HG02973 (cell line): ENCODE data around the gene COA8.

ENCODE experiments used
- ATAC-seq: cut with Tn5 transposase; IDR thresholded peaks from one replicate; pipeline ENCODE4 v1.9.1; 2021; ENCODE audit warnings: moderate library complexity; ENCODE audit not compliant: unreplicated experiment

COA8 gene

DNA sequence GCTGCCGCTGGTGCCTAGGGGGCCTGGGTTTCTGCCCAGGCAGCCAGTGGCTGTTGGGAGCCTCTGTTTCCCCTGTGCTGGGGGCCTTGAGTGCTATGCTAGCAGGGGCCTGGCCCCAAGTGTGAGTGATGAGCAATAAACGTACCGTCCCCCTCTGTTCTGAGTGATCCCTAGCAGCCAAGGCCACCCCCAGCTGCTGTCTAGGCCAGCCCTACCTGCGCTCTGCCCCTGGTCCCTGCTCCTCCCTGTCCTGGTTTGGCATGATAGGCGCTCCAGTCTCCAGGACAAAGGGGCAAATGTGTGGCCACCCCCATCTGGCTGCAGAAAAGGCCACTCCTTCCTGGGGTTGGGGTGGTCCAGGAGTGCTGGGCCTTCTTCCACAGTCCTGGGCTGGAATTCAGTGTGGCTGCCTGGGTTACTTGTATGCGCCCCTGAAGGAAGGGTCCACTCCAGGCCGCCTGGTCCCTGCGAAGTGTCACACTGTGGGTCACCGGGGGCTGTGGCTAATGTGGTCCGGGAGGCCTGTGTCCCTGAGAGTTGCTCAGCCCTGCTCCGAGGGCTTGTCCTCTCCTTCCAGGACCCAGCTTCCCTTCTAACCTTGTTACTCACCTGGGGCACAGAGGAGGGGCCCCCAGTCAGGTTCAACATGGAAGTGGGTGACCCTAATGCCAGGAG lies 26.7 kb upstream of the COA8 start:
- ATAC-seq: no peak

DNA sequence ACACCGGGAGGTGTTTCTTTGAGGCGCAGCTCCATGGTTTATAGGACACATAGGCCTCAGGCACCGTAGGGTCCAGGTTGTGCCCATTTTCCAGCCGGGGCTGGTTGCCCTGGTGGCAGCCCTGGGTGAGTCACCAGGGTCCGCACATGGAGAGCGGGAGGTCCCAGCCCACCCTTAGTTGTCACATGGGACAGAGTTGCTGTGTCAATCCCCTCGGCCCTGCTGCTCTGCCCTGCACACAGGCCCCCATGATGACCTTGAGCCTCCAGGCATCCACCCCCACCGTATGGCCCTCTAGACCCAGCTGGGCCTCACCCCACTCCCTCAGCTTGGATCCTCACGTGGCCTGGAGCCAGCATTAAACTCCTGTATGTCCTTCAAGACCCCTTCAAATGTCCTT lies 26.1 kb upstream of the COA8 start:
- no peak for ATAC-seq

DNA sequence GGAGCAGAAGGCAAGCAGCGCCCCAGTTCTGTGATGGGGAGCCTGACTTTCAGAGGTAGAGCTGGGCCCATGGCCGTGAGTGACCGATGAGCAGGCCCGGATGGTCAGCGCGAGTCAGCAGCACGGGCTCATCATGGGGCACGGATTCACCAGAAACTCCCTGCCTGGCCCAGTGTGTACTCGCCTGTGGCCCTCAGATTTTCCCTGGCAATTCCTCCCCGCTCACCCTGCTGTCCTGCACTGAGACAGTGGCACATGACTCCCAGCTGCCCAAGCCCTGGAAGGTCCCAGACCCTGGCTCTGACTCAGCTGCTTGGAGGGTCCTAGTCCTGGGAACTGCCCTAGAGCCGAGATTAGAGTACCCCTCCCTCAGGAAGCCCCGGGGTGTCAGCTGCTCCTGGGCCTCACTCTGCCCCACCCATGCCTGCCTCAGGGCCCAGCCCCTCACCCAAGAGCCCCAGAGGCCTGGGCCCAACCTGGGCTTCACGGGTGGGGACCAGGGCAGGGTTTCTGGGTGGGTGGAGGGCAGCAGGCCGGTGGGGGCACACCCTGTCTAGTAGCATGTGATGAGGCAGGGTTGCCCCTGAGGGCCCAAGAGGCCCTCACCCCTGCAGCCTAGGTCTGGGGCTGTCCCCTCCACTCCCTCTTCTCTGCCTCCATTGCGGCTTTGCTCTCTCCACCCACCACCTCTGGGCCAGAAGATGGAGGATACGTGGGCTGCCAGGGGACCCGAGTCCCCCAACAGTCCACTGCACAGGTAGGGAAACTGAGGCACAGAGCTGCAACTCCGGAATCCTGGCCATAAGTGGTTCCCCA lies 25.4 kb upstream of the COA8 start:
- ATAC-seq: no peak

DNA sequence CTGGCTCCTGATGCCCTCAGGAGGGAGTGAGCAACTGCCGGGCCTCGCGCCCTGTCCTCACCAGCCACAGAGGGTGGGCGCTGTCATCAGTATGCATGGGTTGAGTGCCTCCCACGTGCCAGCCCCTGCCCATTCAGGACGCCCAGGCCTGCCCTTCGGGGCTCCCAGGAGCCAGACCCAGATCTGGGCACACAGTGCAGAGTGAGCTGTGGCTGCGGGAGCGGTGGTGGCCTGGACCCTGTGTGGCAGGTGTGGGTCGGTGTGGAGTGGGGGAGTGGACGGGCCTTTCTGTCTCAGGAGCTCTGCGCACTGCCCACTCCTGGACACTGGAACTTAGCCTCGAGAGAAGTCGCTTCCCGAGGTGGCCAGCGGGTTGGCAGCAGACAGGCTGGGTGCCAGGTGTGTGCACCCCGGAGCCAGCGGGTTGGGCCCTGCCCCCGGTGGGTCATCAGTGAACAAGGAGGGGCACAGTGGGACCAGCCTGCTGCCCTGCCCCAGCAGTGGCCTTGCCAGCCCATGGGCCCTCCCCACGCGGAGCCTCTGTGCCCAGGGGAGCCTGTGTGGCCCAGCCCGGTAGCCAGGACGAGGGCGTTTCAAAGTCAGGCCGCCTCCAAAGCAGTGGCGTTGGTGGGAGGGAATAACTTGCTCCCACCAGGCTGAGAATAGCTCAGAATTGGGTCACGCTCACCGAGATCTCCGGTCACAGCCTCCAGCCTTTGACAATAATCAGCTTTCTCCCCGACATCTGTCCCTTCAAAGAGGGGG lies 24.3 kb upstream of the COA8 start:
- ATAC-seq: no peak

DNA sequence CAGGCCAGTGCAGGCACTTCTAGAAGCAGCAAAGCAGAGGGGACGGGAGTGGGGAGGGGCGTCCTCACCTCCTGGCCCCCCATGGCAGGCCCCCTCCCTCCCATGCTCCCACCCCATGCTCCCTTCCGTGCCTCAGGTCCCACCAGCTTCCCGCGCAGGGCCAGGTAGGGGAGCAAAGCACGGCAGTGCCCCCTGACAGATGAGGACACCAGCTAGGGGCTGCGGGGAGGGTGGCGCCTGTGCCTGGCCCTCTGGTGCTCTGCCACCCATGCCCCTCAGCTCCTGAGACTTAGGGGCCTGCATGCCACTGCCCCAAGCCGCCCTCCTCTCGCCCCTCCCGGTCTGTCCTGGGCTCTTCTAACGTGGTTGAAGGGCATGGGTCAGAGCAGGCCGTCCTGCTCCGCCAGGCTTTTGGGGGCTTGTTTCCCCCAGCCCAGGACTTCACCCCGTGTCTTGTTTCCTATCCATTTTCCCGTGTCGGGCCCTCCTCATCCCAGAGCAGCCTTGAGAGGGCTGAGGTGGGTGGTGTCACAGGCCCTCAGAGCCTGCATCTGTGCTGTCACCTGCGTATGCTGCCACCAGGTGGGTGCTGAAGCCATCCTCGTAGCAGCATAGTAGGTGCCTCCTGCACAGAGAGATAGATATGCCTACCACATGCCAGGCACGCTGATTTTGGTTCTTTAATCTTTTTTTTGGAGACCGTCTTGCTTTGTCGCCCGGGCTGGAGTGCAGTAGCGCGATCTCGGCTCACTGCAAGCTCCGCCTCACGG lies 23.5 kb upstream of the COA8 start:
- no peak for ATAC-seq

DNA sequence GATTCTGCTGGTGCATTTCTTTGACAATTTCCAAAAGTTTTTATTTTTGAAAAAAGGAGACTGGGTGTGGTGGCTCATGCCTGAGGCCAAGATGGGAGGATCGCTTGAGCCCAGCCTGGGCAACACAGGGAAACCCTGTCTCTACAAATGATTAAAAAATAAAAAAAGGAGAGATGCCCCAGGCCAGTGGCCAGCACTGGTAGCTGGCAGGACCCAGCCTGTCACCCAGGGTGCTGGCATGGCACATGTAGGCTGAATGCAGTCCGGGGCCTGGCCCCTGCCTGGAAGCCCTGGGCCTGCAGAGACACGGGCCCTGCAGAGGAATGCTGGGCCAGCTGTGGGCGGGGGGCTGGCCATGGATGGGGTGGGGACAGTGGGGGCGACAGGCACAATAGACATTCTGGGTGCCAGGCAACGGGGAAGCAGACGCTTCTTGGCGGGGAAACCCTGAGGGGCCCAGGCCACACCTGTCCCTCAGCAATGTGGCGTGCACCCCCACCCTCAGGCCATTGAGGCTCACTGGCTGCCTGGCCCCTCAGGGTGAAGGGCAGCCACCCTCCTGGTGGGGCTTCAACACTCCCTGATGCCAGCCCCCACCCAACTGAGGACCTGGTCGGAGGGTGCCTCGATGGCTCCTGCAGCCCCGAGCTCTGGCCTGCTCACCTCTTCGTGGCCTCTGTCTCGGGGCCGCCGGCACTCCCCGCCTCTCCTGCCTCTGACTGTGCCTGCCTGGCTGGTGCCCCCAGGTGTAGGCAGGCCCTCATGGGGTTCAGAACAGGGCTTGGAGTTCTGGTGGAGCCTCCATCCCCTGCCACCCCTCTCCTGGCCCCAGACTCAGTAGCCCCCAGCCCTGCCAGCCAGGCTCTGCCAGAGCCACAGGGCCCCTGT lies 21.7 kb upstream of the COA8 start:
- no peak for ATAC-seq

DNA sequence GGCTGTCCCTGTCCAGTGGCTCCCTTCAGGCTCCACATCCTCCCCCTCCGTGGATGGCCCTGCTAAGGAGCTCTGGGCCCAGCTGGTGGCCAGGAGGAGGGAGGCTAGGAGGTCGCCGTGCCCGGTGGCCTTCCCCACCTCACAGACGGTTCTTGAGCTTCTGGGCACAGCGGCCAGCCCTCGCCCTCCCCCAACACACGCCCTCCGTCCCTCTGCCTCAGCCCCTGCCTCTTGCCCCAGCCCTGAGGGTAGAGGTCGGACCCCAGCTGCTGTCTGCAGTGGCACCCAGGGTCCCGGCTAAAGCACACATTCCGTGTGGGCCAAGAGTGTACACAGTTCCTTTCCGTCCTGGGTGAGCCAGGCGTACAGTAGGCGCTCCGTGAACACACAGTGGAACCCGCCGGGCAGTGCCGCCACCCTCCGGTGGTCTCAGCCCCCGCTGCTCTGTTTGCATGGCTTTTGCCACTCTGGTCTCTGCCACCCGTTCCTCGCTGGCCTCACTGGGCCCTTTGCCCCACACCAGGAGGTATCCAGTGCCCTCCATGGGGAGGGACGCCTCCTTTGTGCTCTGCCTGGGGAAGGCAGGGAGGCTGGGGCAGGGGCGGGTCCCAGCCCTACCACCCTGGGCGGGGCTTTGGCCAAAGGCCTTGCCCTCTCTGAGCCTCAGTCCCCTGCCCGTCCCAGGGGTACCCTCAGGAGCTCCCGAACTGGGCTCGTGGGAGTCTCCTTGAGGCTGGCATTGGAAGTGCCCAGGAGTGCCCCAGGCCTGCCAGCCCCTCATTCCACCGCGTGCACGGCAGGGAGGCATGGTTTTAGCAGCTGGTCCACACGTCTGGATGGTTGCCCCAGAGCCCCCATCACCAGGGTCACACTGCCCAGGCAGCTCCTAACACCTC lies 20.8 kb upstream of the COA8 start:
- no peak for ATAC-seq

DNA sequence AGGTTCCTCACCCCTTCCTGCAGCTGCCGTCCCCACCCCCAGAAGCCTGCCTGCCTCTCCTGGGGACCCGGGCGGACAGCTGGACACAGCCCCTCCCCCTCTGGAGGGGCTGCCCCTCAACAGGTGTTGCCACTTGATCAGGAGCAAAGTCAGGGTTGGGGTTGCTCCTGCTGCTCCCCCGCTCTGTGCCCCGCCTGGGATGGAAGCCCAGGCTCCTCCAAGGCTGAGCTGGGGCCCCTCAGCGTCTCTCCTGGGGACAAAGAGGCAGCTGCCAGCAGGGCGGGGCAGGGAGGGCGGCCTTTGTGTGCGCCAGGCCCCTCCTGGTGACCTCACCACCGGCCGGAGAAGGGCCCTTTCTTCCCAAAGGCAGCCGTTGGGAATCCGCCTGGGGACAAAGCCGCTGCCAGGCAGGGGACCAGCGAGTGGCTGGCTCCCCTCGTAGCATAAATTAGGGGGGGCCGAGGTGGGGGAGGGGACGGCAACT lies 20.1 kb upstream of the COA8 start:
- no peak for ATAC-seq

DNA sequence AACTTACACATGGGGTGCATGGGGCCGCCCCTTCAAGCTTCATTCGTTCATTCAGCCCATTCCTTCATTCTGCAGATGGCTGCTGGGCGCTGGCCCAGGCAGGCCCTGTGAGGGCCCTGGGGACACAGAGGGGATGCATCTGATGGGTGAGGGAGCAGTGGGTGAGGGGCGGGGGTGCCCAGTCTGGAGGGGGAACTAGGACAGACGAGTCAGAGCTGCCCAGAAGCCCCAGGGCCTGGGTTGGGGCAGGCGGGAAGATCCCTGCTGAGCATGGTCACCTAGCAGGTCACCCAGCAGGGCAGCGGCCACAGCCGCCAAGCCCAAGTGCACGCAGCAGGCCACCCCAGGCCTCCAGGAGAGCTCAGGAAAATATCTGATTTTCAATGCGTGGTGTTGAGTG lies 19.6 kb upstream of the COA8 start:
- ATAC-seq: no peak

DNA sequence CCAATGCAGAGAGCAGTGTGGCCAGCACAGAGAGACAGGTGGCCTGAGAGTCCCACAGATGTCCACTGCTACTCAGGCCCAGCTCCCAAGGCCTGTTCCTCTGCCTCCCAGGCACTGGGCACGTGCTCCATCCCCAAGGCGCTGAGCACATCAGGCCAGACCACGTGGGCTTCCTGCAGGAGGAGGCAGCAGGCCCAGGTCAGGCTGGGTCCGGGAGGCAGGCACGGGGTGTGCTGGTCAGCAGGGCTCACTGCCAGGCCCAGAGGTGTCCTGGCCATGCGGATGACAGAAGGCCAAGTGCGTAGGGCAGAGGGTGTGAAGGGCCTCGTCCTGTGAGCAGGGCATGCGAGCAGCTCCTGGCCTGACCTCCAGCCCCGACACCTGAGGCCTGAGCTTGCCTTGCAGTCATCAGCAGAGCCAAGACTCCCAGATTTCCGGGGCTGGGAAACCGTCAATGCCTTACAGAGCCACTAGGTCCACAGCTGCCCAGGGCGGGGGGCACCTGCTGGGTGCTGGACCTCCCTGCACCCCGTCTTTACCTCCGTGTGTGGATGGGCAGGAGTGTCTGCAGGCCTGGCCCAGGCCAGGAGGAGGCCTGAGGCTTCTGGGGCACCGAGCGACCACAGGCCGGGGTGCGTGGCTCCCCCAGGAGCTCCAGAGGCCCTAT lies 18.9 kb upstream of the COA8 start:
- no peak for ATAC-seq

DNA sequence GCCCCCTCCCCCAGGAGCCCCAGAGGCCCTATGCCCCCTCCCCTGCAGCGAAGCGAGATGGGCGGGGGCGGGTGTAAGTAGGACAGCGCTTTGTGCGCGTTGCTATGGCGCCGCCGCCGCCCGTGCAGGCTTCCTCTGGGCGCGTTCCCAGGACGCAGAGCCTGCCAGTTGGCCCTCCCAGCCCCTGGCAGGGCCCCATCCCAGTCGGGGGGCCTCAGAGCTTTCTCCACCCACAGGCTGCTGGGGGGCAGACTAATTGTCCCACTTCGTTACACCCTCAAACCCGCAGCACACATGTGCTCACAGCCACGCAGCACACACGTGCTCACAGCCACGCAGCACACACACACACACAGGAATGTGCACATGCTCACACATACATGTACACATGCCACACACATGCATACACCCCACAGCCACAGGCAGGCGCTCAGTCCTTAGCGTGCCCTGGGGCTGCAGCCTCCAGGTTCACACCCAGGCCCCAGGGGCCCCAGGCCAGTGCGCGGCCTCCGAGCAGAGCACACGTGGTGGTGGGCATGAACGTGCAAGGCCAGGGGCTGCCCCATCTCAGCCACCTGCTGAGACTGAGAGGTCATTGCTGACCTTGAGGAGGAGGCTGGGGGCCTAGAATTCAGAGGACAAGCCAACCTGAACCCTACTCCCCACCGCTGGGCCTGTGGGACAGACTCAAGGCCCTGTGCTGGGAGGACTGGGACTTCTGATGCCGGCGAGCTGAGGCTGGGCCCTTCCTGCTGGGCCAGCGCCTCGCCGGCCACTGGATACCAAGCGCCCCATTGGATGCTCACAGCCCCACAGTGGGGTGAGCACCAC lies 18.2 kb upstream of the COA8 start:
- no peak for ATAC-seq

DNA sequence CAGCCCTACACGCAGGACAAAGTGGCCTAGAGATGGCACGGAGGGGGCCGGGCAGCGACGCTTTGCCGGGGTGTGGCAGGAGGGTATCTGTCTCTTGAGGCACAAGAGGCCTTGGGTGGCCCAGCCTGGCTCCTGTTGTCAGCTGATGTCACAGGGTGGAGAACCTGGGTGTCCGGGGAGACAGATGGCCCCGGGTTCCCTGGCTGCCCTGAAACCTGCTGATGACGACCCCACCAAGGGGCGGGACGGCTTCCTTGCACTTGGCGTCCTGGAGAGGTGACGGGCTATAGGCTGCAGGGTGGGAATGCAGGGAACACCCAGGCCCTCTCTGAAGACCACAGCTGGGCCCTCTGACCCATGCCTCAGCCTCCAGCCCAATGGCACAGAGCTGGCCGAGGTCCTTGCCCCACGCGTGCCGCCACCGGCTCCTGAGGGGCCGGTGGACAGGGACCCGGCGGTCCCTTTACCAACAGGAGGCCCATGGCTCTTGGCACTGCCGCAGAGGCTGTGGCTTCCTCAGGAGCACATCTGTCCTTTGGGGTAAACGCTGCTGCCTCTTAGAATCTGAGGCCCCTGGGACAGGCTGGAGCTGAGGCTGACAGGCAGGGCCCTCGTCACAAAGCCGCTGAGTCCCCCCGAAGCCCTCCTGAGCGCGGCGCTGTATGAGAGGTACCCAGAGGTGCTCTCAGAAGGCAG lies 17.4 kb upstream of the COA8 start:
- no peak for ATAC-seq

DNA sequence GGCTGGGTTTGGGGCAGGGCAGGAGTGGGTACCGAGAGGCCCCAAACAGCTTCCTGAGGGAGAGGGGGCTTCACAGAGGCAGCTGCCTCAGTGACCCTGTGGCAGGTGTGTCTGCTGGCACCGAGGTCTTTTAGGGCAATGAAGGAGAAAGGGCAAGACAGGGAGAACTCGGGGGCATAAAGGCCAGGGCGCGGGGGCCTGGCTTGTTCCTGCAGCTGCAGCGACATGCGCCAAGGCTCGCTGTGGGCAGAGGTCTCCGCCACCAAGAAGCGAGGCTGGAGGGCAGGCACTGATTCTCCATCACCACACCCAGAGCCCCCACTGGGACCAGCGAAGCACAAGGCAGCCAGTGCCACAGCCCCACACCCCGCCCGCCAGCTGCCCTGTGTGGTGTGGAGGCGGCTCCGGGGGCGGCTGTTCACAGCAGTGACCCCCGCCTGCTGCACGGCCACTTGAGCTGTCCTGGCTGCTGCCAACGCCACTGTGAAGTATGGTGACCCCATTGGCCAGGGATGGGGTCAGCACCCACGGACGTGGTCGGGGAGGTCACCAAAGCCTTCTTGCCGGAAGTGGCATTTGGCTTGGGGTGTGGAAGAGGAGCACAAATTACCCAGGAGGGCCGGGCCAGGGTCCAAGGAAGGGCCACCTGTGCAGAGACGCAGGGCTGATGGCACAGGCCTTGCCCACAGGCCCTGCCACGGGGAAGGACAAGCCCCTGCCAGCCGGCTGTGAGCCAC lies 16.7 kb upstream of the COA8 start:
- ATAC-seq: no peak

DNA sequence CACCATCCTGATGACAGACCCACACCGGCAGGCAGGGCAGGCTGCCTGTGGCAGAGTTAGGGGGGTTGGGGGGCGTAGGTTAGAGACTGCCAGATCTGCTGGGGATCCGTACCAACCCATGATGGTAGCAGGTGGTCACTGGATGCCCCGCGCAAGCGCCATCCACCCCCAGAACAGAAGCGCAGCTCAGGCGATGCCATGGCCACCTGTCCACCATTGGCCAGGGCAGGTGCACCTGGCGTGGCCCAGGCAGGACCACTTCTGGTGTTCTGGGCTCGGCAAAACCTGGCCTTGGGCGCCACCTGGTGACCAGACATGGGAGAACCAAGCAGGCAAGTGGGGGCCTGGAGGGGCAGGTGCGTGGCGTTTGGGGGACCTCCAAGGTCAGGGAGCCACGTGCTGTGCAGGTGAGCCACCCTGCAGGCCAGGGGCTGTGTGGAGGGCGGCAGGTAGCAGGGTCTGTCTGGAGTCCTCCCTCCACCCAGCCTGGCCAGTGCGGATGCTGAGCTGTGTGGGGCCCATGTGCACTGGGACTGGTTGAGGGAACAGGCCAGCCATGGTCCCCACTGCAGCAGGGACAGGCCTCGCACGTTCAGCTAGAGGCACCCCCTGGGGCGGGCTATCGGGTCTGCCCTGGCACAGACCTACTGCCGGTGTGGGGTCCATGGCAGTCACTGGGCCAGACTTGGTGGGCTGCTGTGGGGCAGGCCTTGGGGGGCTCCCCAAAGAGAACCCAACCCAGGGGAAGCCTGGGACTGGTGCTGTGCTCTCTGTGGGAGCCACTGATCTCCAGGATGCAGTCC lies 15.9 kb upstream of the COA8 start:
- ATAC-seq: no peak

DNA sequence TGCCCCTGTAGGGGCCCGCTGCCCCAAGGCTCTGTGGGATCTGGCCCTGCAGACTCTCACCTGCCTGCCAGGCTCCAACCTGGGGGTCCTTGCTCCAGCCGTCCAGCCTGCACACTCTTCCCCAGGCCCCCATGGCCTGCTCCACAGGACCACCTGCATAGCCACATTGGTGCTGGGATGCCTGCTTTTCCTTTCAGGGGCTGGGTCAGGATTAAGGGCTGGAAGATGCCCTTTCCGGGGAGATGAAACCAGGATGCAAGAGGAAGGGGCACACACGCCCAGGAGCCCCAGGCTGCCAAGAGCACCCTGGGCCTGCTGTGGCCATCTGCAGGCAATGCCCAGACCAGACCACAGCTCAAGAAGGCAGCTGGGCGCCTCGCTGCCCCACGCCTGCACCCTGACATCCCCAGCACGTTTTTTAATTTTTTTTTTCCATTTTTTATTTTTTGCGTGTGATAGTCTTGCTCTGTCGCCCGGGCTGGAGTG lies 15.3 kb upstream of the COA8 start:
- no peak for ATAC-seq
